HG03571 (cell line): ENCODE data around the gene PASK.
"Not testable (repeated sequence)": the region's sequence is repeated elsewhere in the genome, so short reads cannot be mapped to it uniquely, and the experiment has no call there.

ENCODE experiments used
- ATAC-seq: cut with Tn5 transposase; IDR thresholded peaks from one replicate; pipeline ENCODE4 v1.9.1; 2021; ENCODE audit not compliant: unreplicated experiment

Gene PASK

DNA sequence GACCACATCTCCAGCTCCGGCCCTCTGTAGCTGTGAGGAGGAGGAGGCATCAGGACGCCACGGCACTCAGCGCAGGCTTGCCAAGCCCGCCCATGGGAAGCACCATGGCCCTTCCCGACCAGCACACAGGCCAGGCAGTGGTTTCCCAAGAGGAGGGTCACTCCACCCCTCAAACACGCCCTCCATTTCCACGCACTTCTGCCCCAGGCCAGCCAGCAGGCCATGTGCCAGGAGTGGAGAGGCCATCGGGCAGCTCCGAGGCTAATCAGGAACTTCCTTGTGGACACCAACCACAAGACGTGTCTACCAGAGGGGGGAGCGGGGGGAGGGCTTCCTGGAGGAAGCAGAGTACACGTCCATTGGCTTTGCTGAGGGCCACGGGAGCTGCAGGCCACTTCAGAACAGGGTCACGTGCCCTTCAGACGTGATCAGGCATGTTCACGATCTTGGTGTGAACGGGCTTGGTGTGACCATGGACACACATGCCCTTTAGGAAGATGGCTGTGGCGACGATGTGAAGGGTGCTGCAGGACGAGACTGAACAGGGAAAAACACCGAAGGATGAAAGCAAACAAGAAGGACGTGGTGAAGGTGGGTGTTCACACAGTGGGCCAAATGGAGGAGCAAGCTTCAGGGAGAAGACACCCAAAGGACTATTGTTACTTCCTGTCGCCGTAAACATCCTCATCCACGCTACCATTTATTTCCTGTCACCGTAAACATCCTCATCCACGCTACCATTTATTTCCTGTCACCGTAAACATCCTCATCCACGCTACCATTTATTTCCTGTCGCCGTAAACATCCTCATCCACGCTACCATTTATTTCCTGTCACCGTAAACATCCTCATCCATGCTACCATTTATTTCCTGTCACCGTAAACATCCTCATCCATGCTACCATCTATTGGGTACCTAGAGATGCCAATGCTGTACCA, 40.7 kb downstream of the PASK start:
- no peak for ATAC-seq

GRCh38 chr2:241107031-241107783, 42.1 kb downstream of the PASK start:
- no peak for ATAC-seq

DNA sequence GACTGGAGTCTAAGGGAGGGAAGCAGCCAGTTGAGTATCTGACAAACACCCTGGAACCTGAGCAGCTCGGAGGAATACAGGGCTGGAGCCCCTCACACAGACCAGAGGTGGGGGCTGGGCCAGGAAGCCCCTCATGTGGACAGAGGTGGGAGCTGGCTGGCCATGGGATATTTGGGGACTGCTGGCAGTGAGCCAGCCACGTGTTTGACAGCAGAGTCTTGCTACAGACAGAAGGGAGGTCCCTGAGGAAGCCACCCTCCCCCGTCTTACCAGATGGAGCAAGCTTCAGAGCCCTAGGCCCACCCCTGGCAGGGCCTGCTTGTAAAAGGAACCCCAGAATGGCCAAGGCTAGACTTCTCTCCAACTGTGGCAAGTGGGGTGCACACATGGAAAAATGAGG, 43.6 kb downstream of the PASK start:
- no peak for ATAC-seq

DNA sequence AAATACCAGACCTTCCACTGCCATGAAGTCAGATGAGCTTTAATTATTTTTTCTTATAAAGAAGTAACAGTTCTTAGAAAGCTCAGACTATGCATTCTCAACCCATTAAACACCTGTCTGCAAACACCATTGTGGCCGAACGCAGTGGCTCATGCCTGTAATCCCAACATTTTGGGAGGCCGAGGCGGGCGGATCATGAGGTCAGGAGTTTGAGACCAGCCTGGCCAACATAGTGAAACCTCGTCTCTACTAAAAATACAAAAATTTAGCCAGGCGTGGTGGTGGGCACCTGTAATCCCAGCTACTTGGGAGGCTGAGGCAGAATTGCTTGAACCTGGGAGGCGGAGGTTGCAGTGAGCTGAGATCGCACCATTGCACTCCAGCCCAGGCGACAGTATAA, 44.7 kb downstream of the PASK start:
- ATAC-seq, result not testable (repeated sequence)

DNA sequence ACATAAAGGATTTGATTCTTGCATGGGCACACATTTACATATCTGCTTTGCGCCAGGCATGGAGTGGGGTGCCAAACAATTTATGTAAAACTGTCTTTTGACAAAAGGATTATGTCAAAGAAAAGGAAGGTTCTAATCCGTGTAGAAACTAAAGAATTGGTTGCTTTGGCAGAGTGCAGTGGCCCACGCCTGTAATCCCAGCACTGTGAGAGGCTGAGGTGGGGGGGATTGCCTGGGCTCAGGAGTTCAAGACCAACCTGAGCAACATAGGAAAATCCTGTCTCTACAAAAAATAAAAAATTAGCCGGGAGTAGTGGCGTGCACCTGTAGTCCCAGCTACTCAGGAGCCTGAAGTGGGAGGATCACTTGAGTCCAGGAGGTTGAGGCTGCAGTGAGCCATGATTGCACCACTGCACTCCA, 46.1 kb downstream of the PASK start:
- ATAC-seq, result no peak

GRCh38 chr2:241102239-241102803, 47.0 kb downstream of the PASK start, which contains the start of gene MTERF4:
Gene MTERF4 (minus strand): TSS chr2:241102287. CDS start chr2:241102273, 14 bp downstream.
- peak; percentile 87 for ATAC-seq

- ATAC-seq, result no peak
Measured at GRCh38 chr2:241099246-241099645, 50.0 kb downstream of the PASK start.

- peak; percentile 50 for ATAC-seq
Measured at GRCh38 chr2:241096979-241097378, 52.3 kb downstream of the PASK start.

- ATAC-seq, result no peak
Measured at GRCh38 chr2:241095594-241096290, 53.5 kb downstream of the PASK start.

DNA sequence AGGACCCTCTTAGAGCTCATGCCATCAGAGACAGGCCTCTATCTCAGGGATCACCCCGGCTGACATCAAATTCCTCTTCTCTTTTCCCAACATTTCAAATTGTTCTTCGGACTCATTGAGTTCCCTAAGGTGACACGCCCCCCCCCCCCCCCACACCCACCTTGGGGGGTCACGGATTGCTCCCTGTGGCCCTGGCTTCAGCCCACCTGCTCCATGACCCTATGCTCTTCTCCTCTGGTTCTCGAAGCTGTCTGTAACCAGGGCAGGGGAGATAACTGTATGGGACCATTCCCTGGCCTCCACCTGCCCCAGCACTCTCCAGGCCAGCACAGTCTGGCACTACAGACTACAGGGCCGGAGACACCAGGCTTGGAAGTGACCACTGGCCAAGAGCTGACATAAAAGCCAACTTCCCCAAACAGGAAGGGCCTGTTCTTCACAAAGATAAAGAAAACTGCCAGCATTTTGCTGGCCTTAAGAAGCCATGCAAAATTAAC, 54.3 kb downstream of the PASK start:
- no peak for ATAC-seq

GRCh38 chr2:241094172-241094571, 55.1 kb downstream of the PASK start:
- ATAC-seq, result no peak

GRCh38 chr2:241093133-241093781, 56.0 kb downstream of the PASK start:
- not testable (repeated sequence) for ATAC-seq

GRCh38 chr2:241092677-241093076, 56.6 kb downstream of the PASK start:
- no peak for ATAC-seq

GRCh38 chr2:241091734-241092445, 57.4 kb downstream of the PASK start:
- no peak for ATAC-seq

- ATAC-seq, result no peak
Measured at GRCh38 chr2:241091201-241091600, 58.1 kb downstream of the PASK start.

DNA sequence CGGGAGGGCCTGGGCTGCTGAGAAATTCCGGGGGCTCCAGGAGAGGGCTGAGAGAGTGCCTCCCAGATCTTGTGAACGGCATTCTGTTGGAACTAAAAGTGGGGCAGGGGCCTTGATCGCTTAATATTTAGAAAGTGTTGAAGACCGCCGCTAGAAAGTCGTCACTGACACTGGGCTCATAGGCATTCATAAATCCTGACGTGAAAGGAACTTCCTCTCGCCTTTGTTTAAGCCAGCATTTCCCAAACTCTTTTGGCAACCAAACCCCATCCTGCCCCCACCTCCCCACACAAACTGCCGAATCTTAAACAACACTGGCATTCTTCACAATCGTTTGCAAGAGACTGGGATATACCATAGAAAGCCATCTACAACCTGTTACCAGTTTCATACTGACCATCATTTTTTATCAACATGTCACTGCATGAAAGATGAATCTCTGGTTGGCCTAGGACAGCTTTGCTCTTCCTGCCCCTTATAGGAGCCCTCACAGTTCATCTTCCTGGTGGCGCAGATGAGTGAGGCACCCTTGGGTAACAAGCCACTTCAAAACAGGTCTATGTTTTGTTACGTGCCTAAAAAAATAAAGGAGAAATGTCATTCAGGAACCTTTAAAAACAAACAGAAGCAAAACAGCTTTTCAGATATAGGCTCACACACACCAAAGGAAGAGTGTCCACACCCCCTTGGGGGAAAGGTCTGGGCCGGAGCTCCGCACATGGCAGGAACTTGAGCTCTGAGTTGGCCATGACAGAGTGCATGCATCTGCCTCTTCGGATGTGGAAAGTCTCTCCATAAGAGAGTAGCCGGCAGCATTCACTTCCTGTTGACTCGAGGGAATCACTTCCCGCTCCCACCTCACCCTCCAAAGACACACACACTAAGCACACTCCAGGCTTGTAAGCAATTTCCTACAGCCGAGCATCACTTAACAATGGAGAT, 60.2 kb downstream of the PASK start:
- ATAC-seq, result no peak

GRCh38 chr2:241088376-241088775, 60.9 kb downstream of the PASK start:
- ATAC-seq, result no peak

GRCh38 chr2:241087420-241088268, 61.6 kb downstream of the PASK start:
- ATAC-seq, result no peak
